IMR-90 (cell line): Measurements from ENCODE around the gene FAM120A. TPM values are rescaled to one million over a fixed set of nuclear protein-coding genes. Genes with fewer than 3 reads are reported as not detected.

Experiments
- ATAC-seq: fragments of 200-7000 bp; cut with Tn5 transposase; 2 replicates; pipeline ENCODE4 v1.9.1; 2020; ENCODE audit warnings: low read depth, mild to moderate bottlenecking, moderate library complexity
- BruUV-seq: library from RNA; stranded (reverse); fragments of 400-500 nt; replicated peaks from 2 replicates; lab custom pipeline; 2021; lab: Mats Ljungman, UMichigan
- CTCF ChIA-PET: fragments of 300-600 bp; formaldehyde crosslinking; extraction: SDS; loops from one replicate; lab custom pipeline; 2021; ENCODE audit warnings: antibody characterized with exemption; lab: Yijun Ruan, JAX
- POLR2A ChIA-PET: fragments of 300-600 bp; sonication (Branson Sonifier 250); formaldehyde crosslinking; loops from one replicate; lab custom pipeline; 2022; ENCODE audit warnings: antibody characterized with exemption; ENCODE audit not compliant: unreplicated experiment; lab: Charles Lee
- DNase-seq: peaks from one replicate; pipeline ENCODE4 v3.0.0; 2013
- H2AFZ ChIP-seq: replicated peaks from 2 replicates; pipeline ENCODE3; 2013; ENCODE audit warnings: low read length, mild to moderate bottlenecking; ENCODE audit not compliant: poor library complexity
- H2AK5ac ChIP-seq: 2 replicates; pipeline ENCODE4 v1.6.1; 2013; ENCODE audit warnings: low read depth, low read length, inconsistent platforms
- H2AK9ac ChIP-seq: replicated peaks from 2 replicates; pipeline ENCODE3; 2013; ENCODE audit warnings: mild to moderate bottlenecking, low read depth, low read length, moderate library complexity; ENCODE audit not compliant: poor library complexity
- H2BK120ac ChIP-seq: 2 replicates; pipeline ENCODE4 v1.6.1; 2013; ENCODE audit warnings: low read depth, low read length, inconsistent platforms
- H2BK15ac ChIP-seq: 3 replicates; pipeline ENCODE4 v1.6.1; 2013; ENCODE audit warnings: low read depth, low read length, inconsistent platforms
- H2BK20ac ChIP-seq: 2 replicates; pipeline ENCODE4 v1.6.1; 2013; ENCODE audit warnings: low read depth, mild to moderate bottlenecking, inconsistent platforms, low read length, moderate library complexity
- H2BK5ac ChIP-seq: 2 replicates; pipeline ENCODE4 v1.6.1; 2013; ENCODE audit warnings: mild to moderate bottlenecking, low read depth, low read length, inconsistent platforms; ENCODE audit not compliant: poor library complexity, severe bottlenecking
- H3K14ac ChIP-seq: replicated peaks from 2 replicates; pipeline ENCODE4 v1.6.1; 2013; ENCODE audit warnings: low read depth, low read length, inconsistent platforms
- H3K18ac ChIP-seq: 2 replicates; pipeline ENCODE4 v1.6.1; 2013; ENCODE audit warnings: low read depth, low read length, control low read depth
- H3K23ac ChIP-seq: 2 replicates; pipeline ENCODE4 v1.6.1; 2013; ENCODE audit warnings: low read depth, low read length, inconsistent platforms
- H3K27ac ChIP-seq: 2 replicates; pipeline ENCODE4 v1.5.1; 2013; ENCODE audit warnings: mild to moderate bottlenecking, control low read depth, low read length; ENCODE audit not compliant: insufficient read depth
- H3K27me3 ChIP-seq: 2 replicates; pipeline ENCODE4 v1.6.1; 2013; ENCODE audit warnings: low read length; ENCODE audit not compliant: control insufficient read depth, insufficient read depth
- H3K36me3 ChIP-seq: 2 replicates; pipeline ENCODE4 v1.6.1; 2013; ENCODE audit warnings: low read length, mixed read lengths; ENCODE audit not compliant: control insufficient read depth, insufficient read depth
- H3K4ac ChIP-seq: 2 replicates; pipeline ENCODE4 v1.6.1; 2013; ENCODE audit warnings: low read depth, low read length, inconsistent platforms
- H3K4me1 ChIP-seq: 2 replicates; pipeline ENCODE4 v1.6.1; 2013; ENCODE audit warnings: low read length, mixed read lengths; ENCODE audit not compliant: control insufficient read depth, insufficient read depth
- H3K4me2 ChIP-seq: 2 replicates; pipeline ENCODE4 v1.6.1; 2013; ENCODE audit warnings: low read depth, mild to moderate bottlenecking, control low read depth, low read length, moderate library complexity
- H3K4me3 ChIP-seq: 2 replicates; pipeline ENCODE4 v1.5.1; 2013; ENCODE audit warnings: low read depth, mild to moderate bottlenecking, control low read depth, low read length, moderate library complexity; ENCODE audit not compliant: insufficient read depth
- H3K56ac ChIP-seq: 2 replicates; pipeline ENCODE4 v1.6.1; 2013; ENCODE audit warnings: low read length, inconsistent platforms; ENCODE audit not compliant: insufficient read depth; ENCODE audit errors: extremely low read depth
- H3K79me1 ChIP-seq, 2 experiments: 2 replicates each; pipeline ENCODE4 v1.6.1; 2013; ENCODE audit warnings: low read length in 2 of 2, inconsistent platforms in 1 of 2, low read depth in 1 of 2
- H3K9ac ChIP-seq: 2 replicates; pipeline ENCODE4 v1.6.1; 2013; ENCODE audit warnings: low read depth, low read length, control low read depth
- H3K9me1 ChIP-seq: 2 replicates; pipeline ENCODE4 v1.6.1; 2013; ENCODE audit warnings: low read length, inconsistent platforms; ENCODE audit not compliant: insufficient read depth
- H3K9me3 ChIP-seq: 2 replicates; pipeline ENCODE4 v1.6.1; 2013; ENCODE audit warnings: low read length; ENCODE audit not compliant: control insufficient read depth, insufficient read depth
- H4K20me1 ChIP-seq: 2 replicates; pipeline ENCODE4 v1.6.1; 2013; ENCODE audit warnings: low read length, inconsistent platforms; ENCODE audit not compliant: insufficient read depth
- H4K5ac ChIP-seq: 2 replicates; pipeline ENCODE4 v1.6.1; 2013; ENCODE audit warnings: mild to moderate bottlenecking, low read depth, low read length, control low read depth
- H4K8ac ChIP-seq, 2 experiments: 2 replicates each; pipeline ENCODE4 v1.6.1; 2013; ENCODE audit warnings: low read depth in 2 of 2, low read length in 2 of 2, control low read depth in 1 of 2, inconsistent platforms in 1 of 2
- H4K91ac ChIP-seq: 2 replicates; pipeline ENCODE4 v1.6.1; 2013; ENCODE audit warnings: low read depth, low read length, inconsistent platforms; ENCODE audit not compliant: insufficient read depth
- CHD1 ChIP-seq: IDR thresholded peaks from 2 replicates; pipeline ENCODE4 v1.6.1; 2012; ENCODE audit warnings: low read depth, low read length, improper control_type of control experiment
- FOS ChIP-seq: fragments of 150-350 bp; IDR thresholded peaks from 2 replicates; pipeline ENCODE4 v1.6.1; 2016; ENCODE audit warnings: low read depth, low read length
- POLR2A ChIP-seq: IDR thresholded peaks from 2 replicates; pipeline ENCODE4 v1.6.1; 2012; ENCODE audit warnings: mild to moderate bottlenecking, low read depth, low read length
- RAD21 ChIP-seq: IDR thresholded peaks from 2 replicates; pipeline ENCODE4 v1.6.1; 2012; ENCODE audit warnings: low read length, improper control_type of control experiment
- RCOR1 ChIP-seq: IDR thresholded peaks from 2 replicates; pipeline ENCODE4 v1.6.1; 2012; ENCODE audit warnings: mild to moderate bottlenecking, low read length, improper control_type of control experiment; ENCODE audit not compliant: insufficient replicate concordance
- RFX5 ChIP-seq: IDR thresholded peaks from 2 replicates; pipeline ENCODE4 v1.8.0; 2012; ENCODE audit warnings: low read depth, mild to moderate bottlenecking, low read length, moderate library complexity
- SMC3 ChIP-seq: fragments of 150-350 bp; IDR thresholded peaks from 2 replicates; pipeline ENCODE4 v1.6.1; 2016; ENCODE audit warnings: low read depth, mild to moderate bottlenecking, antibody characterized with exemption, low read length, moderate library complexity
- WGBS, 2 experiments: methylation state at CpG; one replicate each; pipeline versions ENCODE4 v1.1.5 to v1.1.7; 2013; ENCODE audit warnings: missing lambda C conversion rate in 2 of 2; ENCODE audit not compliant: insufficient read length in 1 of 2; ENCODE audit errors: extremely low coverage in 2 of 2; 5-methylcytosine and 5-hydroxymethylcytosine counted together
- dilution Hi-C: fragments of 300-500 bp; cut with HindIII; formaldehyde crosslinking; loops from one replicate; pipeline ENCODE4 v1.14.3; 2018; ENCODE audit warnings: low sequenced_read_pairs; ENCODE audit not compliant: unreplicated experiment
- in situ Hi-C: fragments of 300-500 bp; cut with MboI; formaldehyde crosslinking; loops from 3 replicates; pipeline ENCODE4 v1.14.3; 2019; ENCODE audit warnings: low sequenced_read_pairs, inconsistent platforms, mixed read lengths
- intact Hi-C: fragments of 100-400 bp; cut with micrococcal nuclease; formaldehyde crosslinking; loops from 2 replicates; pipeline ENCODE4 v1.10.0; 2022
- polyA plus RNA-seq, 3 experiments: library from polyadenylated mRNA; depleted of rRNA; stranded (reverse); fragments of >200 nt; gene quantifications; 2 replicates each; pipeline ENCODE4 v1.2.3, GENCODE V29; 2012; ENCODE audit warnings: low replicate concordance in 1 of 3
- total RNA-seq: library from RNA; depleted of rRNA; stranded (reverse); fragments of >200 nt; gene quantifications from 2 replicates; pipeline ENCODE4 v1.2.3, GENCODE V29; 2012

FAM120A gene
- total and polyA plus RNA-seq, 2 of the 4 experiments (the other 2 are of a cell fraction), result 61.6 to 75.1 TPM

DNA sequence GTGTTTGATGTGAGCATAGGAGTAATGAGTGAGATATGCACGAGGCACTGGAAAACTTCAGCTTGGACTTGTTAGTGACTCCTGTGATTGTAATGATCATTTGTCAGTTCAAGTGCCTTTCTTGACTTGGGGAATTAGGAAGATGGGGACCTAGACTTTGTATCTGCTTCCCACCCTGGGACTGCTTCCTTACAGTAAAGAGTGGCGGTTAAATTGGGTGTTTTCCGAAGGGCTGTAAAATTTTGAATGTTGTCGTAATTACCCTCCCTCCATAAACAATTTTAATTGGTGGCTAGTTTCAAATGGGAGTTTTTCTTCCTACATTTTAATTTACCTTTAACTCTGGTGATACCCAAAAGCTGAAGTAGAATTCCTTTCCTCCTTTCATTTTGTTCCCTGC is 25.4 kb downstream of the FAM120A start:
- Histone ChIP-seq H3K23ac (no peak overlapping the region; the same call in 1 of the 2 replicates), H3K14ac (no peak overlapping the region), H4K91ac (no peak overlapping the region), H3K4me1 (peaks cover 5% of the 10 kb centered on the region), H3K4me2 (no peak overlapping the region), H2BK20ac (no peak overlapping the region), H2AFZ (no peak overlapping the region), H3K9ac (no peak overlapping the region), H2AK5ac (no peak overlapping the region), H2BK120ac (no peak overlapping the region), H2BK5ac (no peak overlapping the region), H3K9me1 (0 out of 2 replicates have a peak, but pooled peaks cover 3% of the 10 kb centered on the region), H3K4ac (no peak overlapping the region), H3K9me3 (no peaks in the 10 kb centered on the region), H2AK9ac (no peak overlapping the region), H4K8ac (no peak overlapping the region), H4K5ac (no peak overlapping the region), H3K4me3 (no peak overlapping the region), H3K36me3 (peaks cover 10% of the 10 kb centered on the region), H3K79me1 (peaks cover 13 to 54% of the 10 kb centered on the region in 2 experiments), H2BK15ac (no peak overlapping the region), H3K18ac (no peak overlapping the region), H3K27me3 (no peaks in the 10 kb centered on the region), H3K56ac (no peak overlapping the region), H4K20me1 (peaks cover 28% of the 10 kb centered on the region), H3K27ac (no peak overlapping the region)
- WGBS, 2 experiments, result no CpG with 5 or more reads among the region's 4 CpGs
- POLR2A ChIA-PET, result no interaction called here
- no TSS peak for BruUV-seq
- no peak for ATAC-seq
- CTCF ChIA-PET, result no interaction called here
- in situ Hi-C loops (no loop called here), dilution Hi-C loops (no loop called here), intact Hi-C loops (no loop called here)
- no peak for DNase-seq
- TF ChIP-seq RCOR1 (no peak), RFX5 (no peak), CHD1 (no peak), POLR2A (no peak), RAD21 (no peak), FOS (no peak), SMC3 (no peak)
